ENCODE measurements around the gene CREM.

Gene CREM

GRCh38 chr10:35133586-35133985, 6.9 kb downstream of the CREM start:
- Histone ChIP-seq H3K79me2 (ENCODE audit: control insufficient read depth, insufficient read depth, low read length, poor library complexity) (no peaks in the 10 kb centered on the region), H3K9ac (ENCODE audit: low read length) (no peak overlapping the region), H3K4ac (ENCODE audit: low read depth, low read length) (no peak overlapping the region), H3K23ac (ENCODE audit: low read length) (no peak overlapping the region), H3K4me2 (ENCODE audit: low read length) (no peak overlapping the region), H2AFZ (ENCODE audit: insufficient read depth, low read length, poor library complexity) (no peak overlapping the region), H2AK5ac (ENCODE audit: low read length) (no peak overlapping the region), H3K9me3 (ENCODE audit: insufficient read depth, low read depth, low read length) (no peaks in the 10 kb centered on the region), H2BK120ac (ENCODE audit: insufficient read depth, low read length, poor library complexity) (no peak overlapping the region), H3K4me1 (ENCODE audit: control insufficient read depth in 1 of 2, insufficient read depth in 2 of 2, low read length in 2 of 2) (no peaks in the 10 kb centered on the region), H4K12ac (ENCODE audit: low read depth, low read length) (no peak overlapping the region), H4K8ac (ENCODE audit: low read depth, low read length) (no peak overlapping the region), H3K14ac (ENCODE audit: low read length) (no peak overlapping the region), H3K79me1 (ENCODE audit: low read length) (no peaks in the 10 kb centered on the region), H4K91ac (ENCODE audit: low read depth, low read length) (no peak overlapping the region), H3K27me3 (ENCODE audit: insufficient read depth, low read length) (no peaks in the 10 kb centered on the region), H3K18ac (ENCODE audit: low read length) (no peak overlapping the region), H3K27ac (ENCODE audit: low read depth, low read length) (no peak overlapping the region), H2BK12ac (ENCODE audit: low read length) (no peak overlapping the region), H3K4me3 (ENCODE audit: low read depth, low read length) (no peak overlapping the region), H3K36me3 (ENCODE audit: control insufficient read depth in 1 of 2, insufficient read depth in 2 of 2, low read length in 2 of 2) (no peaks in the 10 kb centered on the region), H2BK5ac (ENCODE audit: low read depth, low read length, poor library complexity) (no peak overlapping the region)
- no peak for DNase-seq
- WGBS (ENCODE audit: extremely low coverage, insufficient coverage, insufficient read length), result no CpG with 5 or more reads among the region's 1 CpG

DNA sequence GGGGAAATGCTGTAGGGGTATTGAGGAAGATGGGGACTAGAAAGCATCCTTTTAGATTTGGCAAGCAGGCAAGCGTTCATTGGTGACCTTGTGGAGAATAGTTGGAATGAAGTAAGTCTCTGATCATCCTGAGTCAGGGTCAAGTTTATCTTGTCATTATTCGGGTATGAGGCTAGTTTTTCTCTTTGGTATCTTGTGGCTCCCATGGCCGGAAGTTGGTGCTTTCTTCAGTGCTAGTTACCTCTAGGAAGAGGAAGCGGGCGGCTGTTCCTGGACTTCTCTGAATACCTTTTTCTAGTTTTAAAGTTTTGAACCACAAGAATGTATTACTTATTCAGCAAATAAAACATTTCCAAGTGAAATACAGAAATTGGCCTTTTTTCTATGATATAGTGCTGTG, 9.2 kb downstream of the CREM start:
- H4K8ac ChIP-seq (ENCODE audit: low read depth, low read length), result no peak overlapping the region
- H3K27ac ChIP-seq (ENCODE audit: low read depth, low read length), result no peak overlapping the region
- no peaks in the 10 kb centered on the region for H3K36me3 ChIP-seq (ENCODE audit: control insufficient read depth in 1 of 2, insufficient read depth in 2 of 2, low read length in 2 of 2)
- H3K27me3 ChIP-seq (ENCODE audit: insufficient read depth, low read length), result no peaks in the 10 kb centered on the region
- H3K4me3 ChIP-seq (ENCODE audit: low read depth, low read length), result no peak overlapping the region
- no peak overlapping the region for H3K14ac ChIP-seq (ENCODE audit: low read length)
- no peak overlapping the region for H3K9ac ChIP-seq (ENCODE audit: low read length)
- no peak overlapping the region for H4K12ac ChIP-seq (ENCODE audit: low read depth, low read length)
- no peaks in the 10 kb centered on the region for H3K79me2 ChIP-seq (ENCODE audit: control insufficient read depth, insufficient read depth, low read length, poor library complexity)
- no peak overlapping the region for H3K18ac ChIP-seq (ENCODE audit: low read length)
- no peaks in the 10 kb centered on the region for H3K79me1 ChIP-seq (ENCODE audit: low read length)
- H3K4me1 ChIP-seq (ENCODE audit: control insufficient read depth in 1 of 2, insufficient read depth in 2 of 2, low read length in 2 of 2), result no peaks in the 10 kb centered on the region
- no peak overlapping the region for H2BK12ac ChIP-seq (ENCODE audit: low read length)
- no peak overlapping the region for H3K23ac ChIP-seq (ENCODE audit: low read length)
- no peak overlapping the region for H2AFZ ChIP-seq (ENCODE audit: insufficient read depth, low read length, poor library complexity)
- no peak overlapping the region for H3K4ac ChIP-seq (ENCODE audit: low read depth, low read length)
- H2BK120ac ChIP-seq (ENCODE audit: insufficient read depth, low read length, poor library complexity), result no peak overlapping the region
- H4K91ac ChIP-seq (ENCODE audit: low read depth, low read length), result no peak overlapping the region
- no peak overlapping the region for H2BK5ac ChIP-seq (ENCODE audit: low read depth, low read length, poor library complexity)
- H2AK5ac ChIP-seq (ENCODE audit: low read length), result no peak overlapping the region
- DNase-seq, result no peak
- no peak overlapping the region for H3K4me2 ChIP-seq (ENCODE audit: low read length)
- no CpG with 5 or more reads among the region's 5 CpGs for WGBS (ENCODE audit: extremely low coverage, insufficient coverage, insufficient read length)
- H3K9me3 ChIP-seq (ENCODE audit: insufficient read depth, low read depth, low read length), result no peaks in the 10 kb centered on the region

- Histone ChIP-seq H3K23ac (ENCODE audit: low read length) (no peak overlapping the region), H2BK12ac (ENCODE audit: low read length) (no peak overlapping the region), H2BK5ac (ENCODE audit: low read depth, low read length, poor library complexity) (no peak overlapping the region), H2AFZ (ENCODE audit: insufficient read depth, low read length, poor library complexity) (no peak overlapping the region), H3K9me3 (ENCODE audit: insufficient read depth, low read depth, low read length) (no peaks in the 10 kb centered on the region), H3K4ac (ENCODE audit: low read depth, low read length) (no peak overlapping the region), H3K4me3 (ENCODE audit: low read depth, low read length) (no peak overlapping the region), H3K27me3 (ENCODE audit: insufficient read depth, low read length) (no peaks in the 10 kb centered on the region), H3K18ac (ENCODE audit: low read length) (no peak overlapping the region), H4K12ac (ENCODE audit: low read depth, low read length) (no peak overlapping the region), H3K79me2 (ENCODE audit: control insufficient read depth, insufficient read depth, low read length, poor library complexity) (no peaks in the 10 kb centered on the region), H3K4me2 (ENCODE audit: low read length) (no peak overlapping the region), H4K8ac (ENCODE audit: low read depth, low read length) (no peak overlapping the region), H3K36me3 (ENCODE audit: control insufficient read depth in 1 of 2, insufficient read depth in 2 of 2, low read length in 2 of 2) (no peaks in the 10 kb centered on the region), H3K4me1 (ENCODE audit: control insufficient read depth in 1 of 2, insufficient read depth in 2 of 2, low read length in 2 of 2) (no peaks in the 10 kb centered on the region), H3K27ac (ENCODE audit: low read depth, low read length) (no peak overlapping the region), H3K14ac (ENCODE audit: low read length) (no peak overlapping the region), H2BK120ac (ENCODE audit: insufficient read depth, low read length, poor library complexity) (no peak overlapping the region), H2AK5ac (ENCODE audit: low read length) (no peak overlapping the region), H4K91ac (ENCODE audit: low read depth, low read length) (no peak overlapping the region), H3K9ac (ENCODE audit: low read length) (no peak overlapping the region), H3K79me1 (ENCODE audit: low read length) (no peaks in the 10 kb centered on the region)
- no peak for DNase-seq
- WGBS (ENCODE audit: extremely low coverage, insufficient coverage, insufficient read length), result no CpG with 5 or more reads among the region's 4 CpGs
These were observed 9.7 kb downstream of the CREM start for GRCh38 chr10:35136263-35136815.

- Histone ChIP-seq H3K4ac (ENCODE audit: low read depth, low read length) (no peak overlapping the region), H4K8ac (ENCODE audit: low read depth, low read length) (no peak overlapping the region), H3K4me3 (ENCODE audit: low read depth, low read length) (no peak overlapping the region), H3K9ac (ENCODE audit: low read length) (no peak overlapping the region), H3K18ac (ENCODE audit: low read length) (no peak overlapping the region), H2BK120ac (ENCODE audit: insufficient read depth, low read length, poor library complexity) (no peak overlapping the region), H2BK5ac (ENCODE audit: low read depth, low read length, poor library complexity) (no peak overlapping the region), H3K4me2 (ENCODE audit: low read length) (no peak overlapping the region), H4K12ac (ENCODE audit: low read depth, low read length) (no peak overlapping the region), H4K91ac (ENCODE audit: low read depth, low read length) (no peak overlapping the region), H3K79me2 (ENCODE audit: control insufficient read depth, insufficient read depth, low read length, poor library complexity) (no peaks in the 10 kb centered on the region), H2BK12ac (ENCODE audit: low read length) (no peak overlapping the region), H3K9me3 (ENCODE audit: insufficient read depth, low read depth, low read length) (no peaks in the 10 kb centered on the region), H3K14ac (ENCODE audit: low read length) (no peak overlapping the region), H3K27me3 (ENCODE audit: insufficient read depth, low read length) (no peaks in the 10 kb centered on the region), H3K79me1 (ENCODE audit: low read length) (no peaks in the 10 kb centered on the region), H3K23ac (ENCODE audit: low read length) (no peak overlapping the region), H2AK5ac (ENCODE audit: low read length) (no peak overlapping the region), H3K36me3 (ENCODE audit: control insufficient read depth in 1 of 2, insufficient read depth in 2 of 2, low read length in 2 of 2) (no peaks in the 10 kb centered on the region), H3K27ac (ENCODE audit: low read depth, low read length) (no peak overlapping the region), H3K4me1 (ENCODE audit: control insufficient read depth in 1 of 2, insufficient read depth in 2 of 2, low read length in 2 of 2) (no peaks in the 10 kb centered on the region), H2AFZ (ENCODE audit: insufficient read depth, low read length, poor library complexity) (no peak overlapping the region)
- DNase-seq, result peak; percentile 56 to 80
- WGBS (ENCODE audit: extremely low coverage, insufficient coverage, insufficient read length), result no CpG with 5 or more reads among the region's 6 CpGs
These were observed 13.5 kb downstream of the CREM start for GRCh38 chr10:35140126-35140525.
